Measurements from ENCODE around the gene CST8. TPM values are rescaled to one million over a fixed set of nuclear protein-coding genes. Genes with fewer than 3 reads are reported as not detected.

CST8 gene
- total and polyA plus RNA-seq, 8 donors: not detected

GRCh38 chr20:23528867-23529431 is 38.0 kb downstream of the CST8 start:
- TF ChIP-seq CTCF (IDR thresholded peaks at IDR 0.05): no peak
- no peak for FAIRE-seq
- no peak for DNase-seq
- ATAC-seq: no peak
- H3K27ac ChIP-seq: no peak overlapping the region
- intact Hi-C loops (cut with DNase I): no loop called here
- H3K27me3 ChIP-seq: no peaks in the 10 kb centered on the region
- WGBS, 2 donors: 56 to 65% methylated on average over 1 of the region's 1 CpG
- H3K9me3 ChIP-seq: no peaks in the 10 kb centered on the region
- no peaks in the 10 kb centered on the region for H3K36me3 ChIP-seq
- no peaks in the 10 kb centered on the region for H3K4me1 ChIP-seq
- H3K4me3 ChIP-seq: no peak overlapping the region

- intact Hi-C loops (cut with DNase I): no loop called here
- FAIRE-seq: no peak
- ATAC-seq: no peak
- no peak for TF ChIP-seq CTCF (IDR thresholded peaks at IDR 0.05)
- no peaks in the 10 kb centered on the region for H3K4me1 ChIP-seq
- H3K36me3 ChIP-seq: no peaks in the 10 kb centered on the region
- WGBS, 2 donors: 31 to 36% methylated on average over 1 of the region's 1 CpG
- H3K9me3 ChIP-seq: no peaks in the 10 kb centered on the region
- no peak overlapping the region for H3K27ac ChIP-seq
- no peaks in the 10 kb centered on the region for H3K27me3 ChIP-seq
- no peak overlapping the region for H3K4me3 ChIP-seq
- DNase-seq: no peak
Observed at GRCh38 chr20:23530937-23531567, 40.1 kb downstream of the CST8 start.

GRCh38 chr20:23532533-23532932 is 41.6 kb downstream of the CST8 start:
- ATAC-seq (no peak), FAIRE-seq (no peak), DNase-seq (no peak)
- H3K27me3 ChIP-seq: no peaks in the 10 kb centered on the region
- no peak overlapping the region for H3K4me3 ChIP-seq
- no peak overlapping the region for H3K27ac ChIP-seq
- 53 to 68% methylated on average over 1 of the region's 1 CpG for WGBS, 2 donors
- intact Hi-C loops (cut with DNase I): no loop called here
- no peaks in the 10 kb centered on the region for H3K9me3 ChIP-seq
- no peaks in the 10 kb centered on the region for H3K4me1 ChIP-seq
- TF ChIP-seq CTCF (IDR thresholded peaks at IDR 0.05): no peak
- H3K36me3 ChIP-seq: no peaks in the 10 kb centered on the region

- FAIRE-seq: no peak
- no peak for TF ChIP-seq CTCF (IDR thresholded peaks at IDR 0.05)
- intact Hi-C loops (cut with DNase I): no loop called here
Observed at GRCh38 chr20:23533161-23533560, 42.2 kb downstream of the CST8 start.

GRCh38 chr20:23534801-23535593 is 44.1 kb downstream of the CST8 start:
- Histone ChIP-seq H3K9me3 (no peaks in the 10 kb centered on the region), H3K36me3 (no peaks in the 10 kb centered on the region), H3K4me3 (no peak overlapping the region), H3K27ac (no peak overlapping the region), H3K4me1 (no peaks in the 10 kb centered on the region), H3K27me3 (no peaks in the 10 kb centered on the region)
- DNase-seq (peak in 1 of 6 donors; percentile 51), ATAC-seq (no peak), FAIRE-seq (no peak)
- TF ChIP-seq CTCF (IDR thresholded peaks at IDR 0.05): no peak
- 71 to 77% methylated on average over 20 of the region's 20 CpGs for WGBS, 2 donors
- intact Hi-C loops (cut with DNase I): no loop called here

More at GRCh38 chr20:23533161-23533560, 42.2 kb downstream of the CST8 start:
- H3K4me3 ChIP-seq: no peak overlapping the region
- H3K27ac ChIP-seq: no peak overlapping the region
- no peaks in the 10 kb centered on the region for H3K4me1 ChIP-seq
- H3K36me3 ChIP-seq: no peaks in the 10 kb centered on the region
- DNase-seq (no peak), ATAC-seq (no peak)
- no peaks in the 10 kb centered on the region for H3K27me3 ChIP-seq
- no peaks in the 10 kb centered on the region for H3K9me3 ChIP-seq
